Measurements from ENCODE around the gene MXRA8. TPM values are rescaled to one million over a fixed set of nuclear protein-coding genes. Genes with fewer than 3 reads are reported as not detected.

Gene MXRA8
- total RNA-seq, 1 experiment from 2014 or later, result 9.6 TPM

DNA sequence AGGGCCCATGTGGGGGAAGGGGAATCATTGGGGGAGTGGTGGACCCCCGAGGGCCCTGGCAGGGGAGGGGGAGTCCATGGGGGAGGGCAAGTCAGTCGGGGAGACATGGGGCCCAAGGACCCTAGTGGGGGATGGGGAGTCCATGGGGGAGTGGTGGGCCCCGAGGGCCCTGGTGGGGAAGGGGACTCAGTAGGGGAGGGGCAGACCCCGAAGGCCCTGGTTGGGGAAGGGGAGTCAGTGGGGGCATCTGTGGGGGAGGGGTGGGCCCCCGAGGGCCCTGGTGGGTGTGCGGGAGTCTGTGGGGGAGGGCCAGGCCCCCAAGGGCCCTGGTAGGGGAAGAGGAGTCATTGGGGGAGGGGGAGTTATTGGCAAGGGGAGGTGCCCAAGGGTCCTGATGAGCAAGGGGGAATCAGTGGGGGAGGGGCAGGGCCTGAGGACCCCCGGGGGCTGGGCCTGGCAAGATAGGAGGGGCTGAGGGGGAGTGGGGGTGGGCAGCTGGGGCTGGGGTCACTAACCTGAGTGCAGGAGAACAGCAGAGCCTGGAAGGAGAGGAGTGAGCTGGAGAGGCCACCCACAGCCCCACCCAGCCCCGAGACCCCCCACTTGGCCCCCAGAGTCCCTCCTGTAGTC lies 2.1 kb downstream of the MXRA8 start:
- H3K4me2 ChIP-seq (ENCODE audit: insufficient read depth, insufficient read length, low read length), result no peak overlapping the region
- no peak overlapping the region for H2AFZ ChIP-seq (ENCODE audit: low read length)
- TF ChIP-seq, protein P1, sequence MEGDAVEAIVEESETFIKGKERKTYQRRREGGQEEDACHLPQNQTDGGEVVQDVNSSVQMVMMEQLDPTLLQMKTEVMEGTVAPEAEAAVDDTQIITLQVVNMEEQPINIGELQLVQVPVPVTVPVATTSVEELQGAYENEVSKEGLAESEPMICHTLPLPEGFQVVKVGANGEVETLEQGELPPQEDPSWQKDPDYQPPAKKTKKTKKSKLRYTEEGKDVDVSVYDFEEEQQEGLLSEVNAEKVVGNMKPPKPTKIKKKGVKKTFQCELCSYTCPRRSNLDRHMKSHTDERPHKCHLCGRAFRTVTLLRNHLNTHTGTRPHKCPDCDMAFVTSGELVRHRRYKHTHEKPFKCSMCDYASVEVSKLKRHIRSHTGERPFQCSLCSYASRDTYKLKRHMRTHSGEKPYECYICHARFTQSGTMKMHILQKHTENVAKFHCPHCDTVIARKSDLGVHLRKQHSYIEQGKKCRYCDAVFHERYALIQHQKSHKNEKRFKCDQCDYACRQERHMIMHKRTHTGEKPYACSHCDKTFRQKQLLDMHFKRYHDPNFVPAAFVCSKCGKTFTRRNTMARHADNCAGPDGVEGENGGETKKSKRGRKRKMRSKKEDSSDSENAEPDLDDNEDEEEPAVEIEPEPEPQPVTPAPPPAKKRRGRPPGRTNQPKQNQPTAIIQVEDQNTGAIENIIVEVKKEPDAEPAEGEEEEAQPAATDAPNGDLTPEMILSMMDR (conservative IDR thresholded peaks at IDR 0.05), result no peak
- H2BK12ac ChIP-seq (ENCODE audit: insufficient read length, low read depth, low read length), result no peak overlapping the region
- no peak overlapping the region for H2BK120ac ChIP-seq (ENCODE audit: low read depth, low read length, poor library complexity, severe bottlenecking)
- H2BK5ac ChIP-seq (ENCODE audit: insufficient read length, low read length), result no peak overlapping the region
- H3K56ac ChIP-seq (ENCODE audit: insufficient read length, low read depth, low read length), result no peak overlapping the region
- WGBS (ENCODE audit: extremely low coverage, insufficient read length, low lambda C conversion rate), result no CpG with 5 or more reads among the region's 8 CpGs
- H3K27me3 ChIP-seq (ENCODE audit: insufficient read depth, low read length), result peaks cover 4% of the 10 kb centered on the region; the same call in 1 of the 2 replicates
- H4K8ac ChIP-seq (replicated peaks; ENCODE audit: insufficient read length, low read depth, low read length), result no peak overlapping the region
- H4K91ac ChIP-seq (ENCODE audit: insufficient read length, low read depth, low read length), result no peak overlapping the region
- H3K27ac ChIP-seq (ENCODE audit: insufficient read length, low read depth, low read length), result no peak overlapping the region
- no peak overlapping the region for H3K14ac ChIP-seq (ENCODE audit: insufficient read depth, low read length)
- peaks cover 2% of the 10 kb centered on the region; the same call in 1 of the 2 replicates for H3K4me1 ChIP-seq (ENCODE audit: insufficient read depth, low read length)
- H3K18ac ChIP-seq (ENCODE audit: insufficient read length, low read depth, low read length), result no peak overlapping the region
- H3K23me2 ChIP-seq (ENCODE audit: insufficient read length, low read depth, low read length, poor library complexity, severe bottlenecking), result peaks cover 7% of the 10 kb centered on the region
- Mint-ChIP-seq H3K27me3 (ENCODE audit: low read depth) (peaks cover 43% of the 10 kb centered on the region), H3K27ac (no peak overlapping the region), H3K4me1 (peaks cover 33 to 58% of the 10 kb centered on the region in 2 experiments), H3K36me3 (ENCODE audit: insufficient read depth in 1 of 3, low read depth in 3 of 3) (peaks cover 0 to 8% (median 2%) of the 10 kb centered on the region in 3 experiments; a peak in 1 of 7 replicates), H3K9me3 (no peaks in the 10 kb centered on the region; a peak in 2 of 5 replicates), H3K4me3 (no peak overlapping the region)
- no peaks in the 10 kb centered on the region for H3K79me2 ChIP-seq (ENCODE audit: insufficient read depth, low read length)
- no peak overlapping the region for H2AK5ac ChIP-seq (ENCODE audit: insufficient read length, low read length)
- no peaks in the 10 kb centered on the region for H4K20me1 ChIP-seq (ENCODE audit: control insufficient read depth, insufficient read depth, insufficient read length)
- H3K9ac ChIP-seq (ENCODE audit: extremely low read depth, insufficient read length, low read length), result no peak overlapping the region
- H2BK15ac ChIP-seq (ENCODE audit: low read depth, low read length), result no peak overlapping the region
- no peak overlapping the region for H3K4ac ChIP-seq (ENCODE audit: low read depth, low read length)
- H3K79me1 ChIP-seq (ENCODE audit: insufficient read depth, low read depth, low read length, poor library complexity, severe bottlenecking), result no peaks in the 10 kb centered on the region
- no peaks in the 10 kb centered on the region for H3K9me3 ChIP-seq (ENCODE audit: control insufficient read depth, low read depth, low read length)
- H3K23ac ChIP-seq (ENCODE audit: insufficient read length, low read depth, low read length), result no peak overlapping the region
- H4K5ac ChIP-seq (ENCODE audit: insufficient read length, low read depth, low read length), result no peak overlapping the region
- H2BK20ac ChIP-seq (ENCODE audit: low read depth, low read length, poor library complexity, severe bottlenecking), result no peak overlapping the region
- no peak overlapping the region for H3T11ph ChIP-seq (ENCODE audit: low read length)
- DNase-seq, result no peak

Measured in H9 (cell line).